ENCODE measurements around the gene CCSAP.
"Not testable (repeated sequence)": the region's sequence is repeated elsewhere in the genome, so short reads cannot be mapped to it uniquely, and the experiment has no call there.

Gene CCSAP

GRCh38 chr1:229364207-229365065 is 21.6 kb upstream of the CCSAP start:
- no peak for DNase-seq (ENCODE audit: low read depth)

DNA sequence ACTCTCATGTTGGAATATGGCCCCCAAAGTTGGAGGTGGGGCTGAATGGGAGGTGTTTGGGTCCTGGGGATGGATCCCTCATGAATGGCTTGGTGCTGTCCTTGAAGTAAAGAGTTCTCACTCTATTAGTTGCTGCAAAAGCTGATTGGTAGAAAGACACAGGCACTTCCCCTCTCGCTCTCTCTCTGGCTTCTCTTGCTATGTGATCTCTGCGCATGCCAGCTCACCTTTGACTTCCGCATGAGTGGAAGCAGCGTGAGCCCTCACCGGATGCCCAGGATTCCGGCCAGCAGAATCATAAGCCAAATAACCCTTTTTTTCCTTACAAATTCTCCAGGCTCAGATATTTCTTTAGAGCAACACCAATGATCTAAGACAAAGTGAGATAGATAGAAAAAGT is 20.9 kb upstream of the CCSAP start:
- no peak for DNase-seq (ENCODE audit: low read depth)

- DNase-seq (ENCODE audit: low read depth) = no peak
These were observed 17.6 kb upstream of the CCSAP start for GRCh38 chr1:229360420-229360819.

DNA sequence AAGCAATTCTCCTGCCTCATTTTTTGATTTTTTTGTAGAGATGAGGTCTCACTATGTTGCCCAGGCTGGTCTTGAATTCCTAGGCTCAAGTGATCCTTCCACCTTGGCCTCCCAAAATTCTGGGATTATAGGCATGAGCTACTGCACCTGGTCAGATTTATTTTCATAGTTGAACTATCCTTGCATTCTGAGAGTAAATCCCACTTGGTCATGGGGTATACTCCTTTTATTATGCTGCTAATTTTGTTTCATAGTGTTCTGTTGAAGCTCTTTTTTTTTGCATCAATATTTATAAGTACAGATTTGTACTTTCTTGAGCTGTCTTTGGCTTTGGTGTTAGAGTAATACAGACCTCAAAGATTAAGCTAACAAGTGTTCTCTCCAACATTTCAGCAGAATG is 12.8 kb upstream of the CCSAP start:
- no peak for DNase-seq (ENCODE audit: low read depth)

- no peak for DNase-seq (ENCODE audit: low read depth)
These were observed 11.4 kb upstream of the CCSAP start for GRCh38 chr1:229354226-229354625.

DNA sequence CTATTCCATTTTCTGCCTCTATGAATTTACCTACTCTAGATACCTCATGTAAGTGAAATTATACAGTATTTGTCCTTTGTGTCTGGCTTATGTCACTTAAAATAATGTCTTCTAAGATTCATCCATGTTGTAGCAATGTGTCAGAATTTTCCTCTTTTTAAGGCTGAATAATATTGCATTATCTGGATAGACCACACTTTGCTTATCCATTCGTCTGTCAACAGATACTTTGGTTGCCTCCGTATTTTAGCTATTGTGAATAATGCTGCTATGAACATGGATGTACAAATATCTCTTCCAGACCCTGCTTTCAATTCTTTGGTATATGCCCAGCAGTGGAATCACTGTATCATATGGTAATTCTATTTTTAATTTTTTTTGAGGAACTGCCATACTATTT is 10.1 kb upstream of the CCSAP start:
- DNase-seq (ENCODE audit: low read depth) = no peak

- DNase-seq (ENCODE audit: low read depth) = no peak
These were observed 6.9 kb upstream of the CCSAP start for GRCh38 chr1:229349463-229350385.

- no peak for DNase-seq (ENCODE audit: low read depth)
These were observed 4.7 kb upstream of the CCSAP start for GRCh38 chr1:229347528-229347927.

DNA sequence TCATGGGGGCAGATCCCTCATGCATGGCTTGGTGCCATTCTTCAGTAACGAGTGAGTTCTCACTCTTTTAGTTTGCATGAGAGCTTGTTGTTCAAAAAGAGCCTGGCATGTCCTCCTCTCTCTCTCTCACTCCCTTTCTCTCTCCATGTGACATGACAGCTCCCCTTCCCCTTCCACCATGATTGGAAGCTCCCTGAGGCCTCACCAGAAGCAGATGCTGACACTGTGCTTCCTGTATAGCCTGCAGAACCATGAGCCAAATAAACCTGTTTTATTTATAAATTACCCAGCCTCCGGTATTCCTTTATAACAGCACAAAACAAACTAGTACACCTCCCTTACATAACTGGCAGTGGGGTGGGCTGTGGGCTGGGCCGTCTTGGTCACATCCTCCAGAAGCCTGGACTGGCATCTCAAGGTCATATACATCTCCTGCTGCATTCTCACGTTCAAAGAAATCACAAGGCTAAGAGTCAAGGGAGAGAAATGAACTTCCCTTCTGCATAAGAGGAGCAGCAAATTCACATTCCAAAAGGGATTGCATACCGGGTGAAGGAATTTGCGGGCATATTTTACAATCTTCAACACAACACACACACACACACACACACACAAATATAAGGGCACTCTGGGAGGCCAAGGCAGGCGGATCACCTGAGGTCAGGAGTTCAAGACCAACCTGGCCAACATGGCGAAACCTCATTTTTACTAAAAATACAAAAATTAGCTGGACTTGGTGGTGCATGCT is 2.3 kb upstream of the CCSAP start:
- no peak for DNase-seq (ENCODE audit: low read depth)

GRCh38 chr1:229344139-229344538 is 1.3 kb upstream of the CCSAP start:
- no peak for DNase-seq (ENCODE audit: low read depth)

DNA sequence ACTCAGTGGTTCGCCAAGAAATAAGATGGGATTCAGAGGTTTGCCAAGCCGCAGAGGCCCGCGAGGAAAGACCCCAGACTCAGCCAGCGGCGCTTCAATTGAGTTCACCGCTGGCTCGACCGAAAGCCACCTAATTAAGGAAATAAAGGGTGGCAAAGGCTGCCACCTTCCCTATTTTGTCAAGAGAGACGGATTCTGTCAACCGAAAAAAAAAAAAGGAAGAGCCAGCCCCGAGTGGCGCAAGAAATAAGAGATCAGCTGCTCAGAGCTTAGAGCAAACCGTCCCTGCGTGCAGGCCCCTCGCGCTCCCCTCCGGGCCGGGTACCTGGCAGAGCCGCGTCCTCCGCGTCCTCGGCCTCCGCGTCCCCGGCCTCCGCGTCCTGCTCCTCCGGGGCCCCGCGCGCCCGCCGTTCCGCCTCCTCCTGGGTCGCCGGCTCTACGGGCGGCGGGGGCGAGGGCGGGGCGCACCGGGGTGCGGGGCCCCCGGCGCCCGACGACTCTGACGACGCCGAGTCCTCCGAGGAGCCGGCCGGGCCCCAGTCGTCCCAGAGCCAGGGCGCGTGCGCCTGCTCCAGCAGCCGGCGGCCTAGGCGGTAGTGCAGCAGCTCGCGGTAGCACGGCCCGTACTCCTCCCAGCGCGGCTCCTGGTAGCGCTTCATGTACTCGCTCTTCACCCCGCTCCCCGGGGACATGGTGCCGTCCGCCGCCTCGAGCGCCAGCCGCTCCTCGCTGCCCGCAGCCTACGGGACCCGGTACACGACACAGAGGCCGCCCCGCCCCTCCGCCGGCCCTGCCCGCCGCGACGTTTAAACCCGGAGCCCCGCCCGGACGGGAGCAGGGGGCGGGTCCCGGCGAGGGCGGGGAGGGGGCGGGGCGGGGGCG is 832 bp downstream of the CCSAP start:
- DNase-seq (ENCODE audit: low read depth) = no peak

DNA sequence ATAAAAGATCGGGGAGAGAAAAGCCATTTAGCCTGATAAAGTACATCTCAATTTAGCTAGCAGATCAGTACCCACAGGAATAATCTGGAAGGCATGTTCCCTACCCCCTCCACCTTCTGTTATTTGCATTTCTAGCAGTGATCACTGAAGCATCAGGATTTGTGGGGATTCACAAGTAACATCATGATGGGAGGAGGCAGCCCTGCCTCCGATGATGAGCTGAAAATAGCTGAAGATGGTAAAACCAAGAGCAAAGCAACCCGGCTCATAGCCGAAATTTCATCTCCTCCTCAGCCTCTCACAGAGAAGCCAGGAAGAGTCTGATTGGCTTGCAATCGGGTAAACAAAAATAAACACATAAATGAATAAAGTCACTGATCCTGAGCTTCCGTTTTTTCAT is 2.4 kb downstream of the CCSAP start:
- no peak for DNase-seq (ENCODE audit: low read depth)

- DNase-seq (ENCODE audit: low read depth) = no peak
These were observed 3.3 kb downstream of the CCSAP start for GRCh38 chr1:229339520-229339919.

- DNase-seq (ENCODE audit: low read depth) = no peak
These were observed 3.8 kb downstream of the CCSAP start for GRCh38 chr1:229339086-229339485.

DNA sequence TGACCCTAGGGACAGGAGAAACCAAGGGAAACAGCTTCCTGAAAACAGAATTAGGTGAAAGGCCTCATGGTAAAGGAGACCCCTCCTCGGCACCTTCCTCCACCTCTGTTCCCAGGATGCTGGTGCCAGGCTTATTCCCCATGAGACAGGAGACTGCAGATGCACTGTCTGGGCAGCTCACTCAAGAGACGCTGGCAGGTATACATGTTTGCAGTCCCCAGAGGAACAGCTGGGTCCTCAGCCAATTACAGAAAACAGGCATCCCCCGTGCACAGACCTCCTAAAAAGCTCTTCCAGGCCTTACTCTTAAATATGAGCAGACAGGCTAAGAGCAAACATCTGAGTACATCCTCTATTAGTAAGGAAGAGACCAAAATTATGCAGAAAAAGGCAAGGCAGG is 6.5 kb downstream of the CCSAP start:
- no peak for DNase-seq (ENCODE audit: low read depth)

- DNase-seq (ENCODE audit: low read depth) = no peak
These were observed 8.1 kb downstream of the CCSAP start for GRCh38 chr1:229334716-229335115.

- DNase-seq (ENCODE audit: low read depth) = no peak
These were observed 8.6 kb downstream of the CCSAP start for GRCh38 chr1:229334269-229334668.

DNA sequence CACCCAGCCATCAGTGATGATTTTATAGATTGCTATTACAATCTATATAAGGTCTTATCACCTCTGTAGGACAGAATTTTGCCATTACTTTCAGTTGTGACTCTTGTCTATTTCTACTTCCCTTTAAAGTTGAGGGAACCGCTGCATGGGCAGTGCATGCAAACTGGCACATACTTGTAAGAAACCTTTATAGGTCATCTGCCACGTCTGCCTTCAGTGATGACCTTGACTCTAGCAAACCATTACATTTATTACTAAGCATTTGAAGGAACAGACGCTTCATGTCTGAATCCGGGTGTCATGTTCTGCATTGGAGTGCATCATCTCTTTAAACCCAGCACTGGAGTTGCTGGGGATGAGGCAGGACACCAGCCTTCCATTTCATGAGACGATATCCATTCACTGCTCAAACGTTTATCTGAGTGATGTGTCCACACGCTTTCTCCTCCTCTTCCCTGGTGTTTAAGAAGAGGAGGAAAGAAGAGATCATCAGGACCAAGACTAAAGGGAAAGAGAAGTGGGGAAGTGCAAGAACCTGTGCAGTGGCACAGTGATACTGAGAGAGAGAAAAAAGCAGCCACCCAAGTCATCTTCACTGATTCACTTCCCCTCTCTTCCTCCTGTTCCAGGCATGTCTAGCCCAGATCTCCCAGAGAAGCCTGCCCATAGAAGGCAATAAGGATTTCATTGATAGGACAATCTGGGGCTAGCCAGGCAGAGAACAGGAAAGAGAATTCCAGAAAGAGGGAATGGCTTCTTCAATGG is 14.1 kb downstream of the CCSAP start:
- DNase-seq (ENCODE audit: low read depth) = no peak

DNA sequence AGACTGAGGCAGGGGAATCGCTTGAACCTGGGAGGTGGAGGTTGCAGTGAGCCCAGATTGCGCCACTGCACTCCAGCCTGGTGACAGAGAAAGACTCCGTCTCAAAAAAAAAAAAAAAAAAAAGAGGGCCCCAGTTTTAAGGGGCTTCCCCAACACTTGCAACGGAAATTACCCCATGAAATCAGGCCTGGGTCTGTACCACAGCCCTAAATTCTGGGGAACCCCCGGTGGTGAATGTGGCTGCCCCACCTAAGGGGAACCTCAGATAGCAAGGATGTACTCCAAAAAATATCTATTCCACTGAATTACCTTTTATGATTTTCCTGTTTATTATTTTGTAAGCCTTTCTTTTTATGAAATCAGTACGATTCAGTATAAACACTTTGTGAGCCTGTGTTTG is 15.1 kb downstream of the CCSAP start:
- DNase-seq (ENCODE audit: low read depth) = not testable (repeated sequence)

- DNase-seq (ENCODE audit: low read depth) = no peak
These were observed 16.2 kb downstream of the CCSAP start for GRCh38 chr1:229326601-229327000.
